Diencephalon (tissue), 1 donor: ENCODE measurements around the gene AADAC. TPM values are rescaled to one million over a fixed set of nuclear protein-coding genes. Genes with fewer than 3 reads are reported as not detected.

Source experiments
- total RNA-seq: library from RNA; depleted of rRNA; stranded (reverse); fragments of >200 nt; gene quantifications from one replicate; pipeline ENCODE4 v1.2.3, GENCODE V29; 2014

AADAC gene
- not detected for total RNA-seq

GRCh38 chr3:151813799-151814198, at the start of gene AADAC:
TSS of gene AADAC (plus strand) at chr3:151814116. CDS start at chr3:151814163, 47 bp downstream.

GRCh38 chr3:151873398-151873797, 59.5 kb downstream of the AADAC start, which contains the start of gene SUCNR1:
TSS of gene SUCNR1 (plus strand) at chr3:151873643. CDS start at chr3:151879893, 6,250 bp downstream.

Other genes with a start within 250 kb of the AADAC start
- gene AADACL2, start 80.2 kb upstream of the AADAC start, total RNA-seq = not detected
- gene SUCNR1, start 59.5 kb downstream of the AADAC start, total RNA-seq = 1.4 TPM